ENCODE data around the gene PLCB1.

- TF ChIP-seq CTCF (optimal IDR thresholded peaks at IDR 0.05 in 1 of 3, IDR thresholded peaks at IDR 0.05 in 1 of 3, conservative IDR thresholded peaks at IDR 0.05 in 1 of 3; ENCODE audit: extremely low read depth in 1 of 3, insufficient read depth in 2 of 3, low read length in 3 of 3) (no peak), EZH2 (IDR thresholded peaks at IDR 0.05; ENCODE audit: low read length) (no peak)
These were observed 522.4 kb downstream of the PLCB1 start for GRCh38 chr20:8654486-8654885.

Measured in keratinocyte (primary cell).